ENCODE results near the gene C21orf91. TPM values are rescaled to one million over a fixed set of nuclear protein-coding genes. Genes with fewer than 3 reads are reported as not detected.

The C21orf91 gene
- total and polyA plus RNA-seq, 2 experiments from 2014 or later, result 10.9 to 20.0 TPM

- H3K27ac Mint-ChIP-seq, result no peak overlapping the region
- Histone ChIP-seq H3K4me1 (ENCODE audit: insufficient read depth) (no peaks in the 10 kb centered on the region), H3K36me3 (ENCODE audit: insufficient read depth) (no peaks in the 10 kb centered on the region), H3K9me2 (ENCODE audit: insufficient read depth) (0 out of 2 replicates have a peak, but pooled peaks cover 6% of the 10 kb centered on the region), H3F3A (replicated peaks; ENCODE audit: low read depth) (no peaks in the 10 kb centered on the region), H3K4me2 (no peak overlapping the region), H3K27ac (ENCODE audit: low read depth) (no peak overlapping the region), H3K4me3 (no peak overlapping the region), H3K79me2 (replicated peaks; ENCODE audit: insufficient read depth) (no peaks in the 10 kb centered on the region), H2AFZ (no peak overlapping the region), H4K20me1 (replicated peaks; ENCODE audit: insufficient read depth) (no peaks in the 10 kb centered on the region), H3K27me3 (ENCODE audit: insufficient read depth) (no peaks in the 10 kb centered on the region)
- peaks cover 9% of the 10 kb centered on the region; the same call in 2 of the 3 replicates for H3K36me3 Mint-ChIP-seq (ENCODE audit: low read depth)
- no peak overlapping the region for H3K4me3 Mint-ChIP-seq
- no peaks in the 10 kb centered on the region for H3K4me1 Mint-ChIP-seq
- DNase-seq (ENCODE audit: low spot score) (no peak), ATAC-seq (no peak)
- peaks cover 23% of the 10 kb centered on the region for H3K9me3 Mint-ChIP-seq
- no peaks in the 10 kb centered on the region for H3K27me3 Mint-ChIP-seq (ENCODE audit: insufficient read depth, low read depth, poor library complexity)
- TF ChIP-seq CREB1 (CRISPR knock-in tag; IDR thresholded peaks at IDR 0.05; ENCODE audit: low read depth) (no peak), STAT1 (IDR thresholded peaks at IDR 0.05; ENCODE audit: unreplicated experiment) (no peak), ETS1 (IDR thresholded peaks at IDR 0.05) (no peak), NANOG (IDR thresholded peaks at IDR 0.05; ENCODE audit: borderline replicate concordance) (no peak), CTCF (conservative IDR thresholded peaks at IDR 0.05; ENCODE audit: low read depth in 2 of 2) (no peak)
Measured at GRCh38 chr21:17759511-17760178, 59.5 kb downstream of the C21orf91 start.

GRCh38 chr21:17758683-17759082 is 60.5 kb downstream of the C21orf91 start:
- TF ChIP-seq ZNF462 (CRISPR knock-in tag; IDR thresholded peaks at IDR 0.05) (no peak), EZH2 (IDR thresholded peaks at IDR 0.05; ENCODE audit: low read depth, unreplicated experiment) (no peak)
- Histone ChIP-seq H3K79me2 (replicated peaks; ENCODE audit: insufficient read depth) (no peaks in the 10 kb centered on the region), H3K27me3 (ENCODE audit: insufficient read depth) (no peaks in the 10 kb centered on the region), H3K4me1 (ENCODE audit: insufficient read depth) (no peaks in the 10 kb centered on the region), H3F3A (replicated peaks; ENCODE audit: low read depth) (no peaks in the 10 kb centered on the region), H3K9me2 (ENCODE audit: insufficient read depth) (peaks cover 6% of the 10 kb centered on the region; the same call in 1 of the 2 replicates), H3K4me3 (no peak overlapping the region), H3K4me2 (no peak overlapping the region), H3K36me3 (ENCODE audit: insufficient read depth) (no peaks in the 10 kb centered on the region), H3K27ac (ENCODE audit: low read depth) (no peak overlapping the region), H2AFZ (no peak overlapping the region; the same call in 1 of the 2 replicates), H4K20me1 (replicated peaks; ENCODE audit: insufficient read depth) (no peaks in the 10 kb centered on the region)
- DNase-seq (ENCODE audit: low spot score), result no peak
- no peaks in the 10 kb centered on the region for H3K4me1 Mint-ChIP-seq
- H3K27ac Mint-ChIP-seq, result no peak overlapping the region
- H3K36me3 Mint-ChIP-seq (ENCODE audit: low read depth), result peaks cover 9% of the 10 kb centered on the region; the same call in 2 of the 3 replicates
- H3K27me3 Mint-ChIP-seq (ENCODE audit: insufficient read depth, low read depth, poor library complexity), result no peaks in the 10 kb centered on the region
- ATAC-seq, result no peak
- H3K4me3 Mint-ChIP-seq, result no peak overlapping the region
- H3K9me3 Mint-ChIP-seq, result peaks cover 23% of the 10 kb centered on the region

Measured in GM23338 (cell line).